PC-3 (cell line): ENCODE measurements around the gene BICRAL. TPM values are rescaled to one million over a fixed set of nuclear protein-coding genes. Genes with fewer than 3 reads are reported as not detected.

ENCODE experiments used
- ATAC-seq: fragments of 200-7000 bp; cut with Tn5 transposase; 2 replicates; pipeline ENCODE4 v1.9.1; 2020; ENCODE audit warnings: mild to moderate bottlenecking, moderate library complexity
- BruUV-seq: library from RNA; stranded (reverse); fragments of 400-500 nt; replicated peaks from 2 replicates; lab custom pipeline; 2021; lab: Mats Ljungman, UMichigan
- CTCF ChIA-PET: fragments of 300-600 bp; sonication (Branson Sonifier 250); formaldehyde crosslinking; loops from one replicate; lab custom pipeline; 2022; ENCODE audit warnings: antibody characterized with exemption; lab: Charles Lee
- POLR2A ChIA-PET: fragments of 300-600 bp; sonication (Branson Sonifier 250); formaldehyde crosslinking; loops from one replicate; lab custom pipeline; 2022; ENCODE audit warnings: antibody characterized with exemption; ENCODE audit not compliant: unreplicated experiment; lab: Charles Lee
- DNase-seq: peaks from one replicate; pipeline ENCODE4 v3.0.0-alpha.2; 2015
- H2AFZ ChIP-seq: fragments of 300-600 bp; sonication (generic); 2 replicates; pipeline ENCODE4 v1.6.0; 2016; ENCODE audit warnings: antibody characterized with exemption, low read length
- H3F3A ChIP-seq: fragments of 300-600 bp; sonication (generic); one replicate; pipeline ENCODE4 v1.6.0; 2017; ENCODE audit warnings: antibody characterized with exemption, low read length, control low read depth, mild to moderate bottlenecking; ENCODE audit not compliant: unreplicated experiment
- H3K27ac ChIP-seq: fragments of 300-600 bp; sonication (generic); 2 replicates; pipeline ENCODE4 v1.5.1; 2016; ENCODE audit warnings: mild to moderate bottlenecking, low read length
- H3K27me3 ChIP-seq: fragments of 300-600 bp; sonication (generic); 2 replicates; pipeline ENCODE4 v1.6.1; 2016; ENCODE audit warnings: low read length, mixed read lengths
- H3K36me3 ChIP-seq: fragments of 300-600 bp; sonication (generic); 2 replicates; pipeline ENCODE4 v1.6.1; 2016; ENCODE audit warnings: low read depth, mixed run types, low read length, mixed read lengths
- H3K4me1 ChIP-seq: fragments of 300-600 bp; sonication (generic); 2 replicates; pipeline ENCODE4 v1.5.1; 2016; ENCODE audit warnings: low read length; ENCODE audit not compliant: insufficient read depth
- H3K4me2 ChIP-seq: fragments of 300-600 bp; sonication (generic); 2 replicates; pipeline ENCODE4 v1.6.0; 2016; ENCODE audit warnings: low read length
- H3K4me3 ChIP-seq: fragments of 300-600 bp; sonication (generic); 2 replicates; pipeline ENCODE4 v1.5.1; 2016; ENCODE audit warnings: mild to moderate bottlenecking, low read length, mixed read lengths
- H3K79me2 ChIP-seq: fragments of 300-600 bp; sonication (generic); 2 replicates; pipeline ENCODE4 v1.6.1; 2017; ENCODE audit warnings: low read length, mixed read lengths
- H3K9ac ChIP-seq: fragments of 300-600 bp; sonication (generic); 2 replicates; pipeline ENCODE4 v1.6.0; 2016; ENCODE audit warnings: mild to moderate bottlenecking, low read length
- H3K9me2 ChIP-seq: fragments of 300-600 bp; sonication (generic); replicated peaks from 2 replicates; pipeline ENCODE4 v1.6.1; 2016; ENCODE audit warnings: mixed run types, low read length, mixed read lengths
- H3K9me3 ChIP-seq: fragments of 300-600 bp; sonication (generic); 2 replicates; pipeline ENCODE4 v1.6.1; 2016; ENCODE audit warnings: low read length, mixed read lengths
- H4K20me1 ChIP-seq: fragments of 300-600 bp; sonication (generic); 2 replicates; pipeline ENCODE4 v1.6.1; 2016; ENCODE audit warnings: low read length, mixed read lengths
- CTCF ChIP-seq: fragments of 300-600 bp; sonication (generic); conservative IDR thresholded peaks from 2 replicates; pipeline ENCODE4 v1.5.1; 2017; ENCODE audit warnings: antibody characterized with exemption, low read depth, mild to moderate bottlenecking, low read length
- EZH2 ChIP-seq: fragments of 300-600 bp; sonication (generic); IDR thresholded peaks from one replicate; pipeline ENCODE4 v1.6.1; 2017; ENCODE audit warnings: antibody characterized with exemption, mild to moderate bottlenecking, low read length; ENCODE audit not compliant: unreplicated experiment
- EZH2phosphoT487 ChIP-seq: fragments of 300-600 bp; sonication (generic); IDR thresholded peaks from 2 replicates; pipeline ENCODE4 v1.6.1; 2018; ENCODE audit warnings: mild to moderate bottlenecking, antibody characterized with exemption, low read length, borderline replicate concordance
- intact Hi-C: fragments of 100-400 bp; cut with micrococcal nuclease; formaldehyde crosslinking; loops from 2 replicates; pipeline ENCODE4 v1.9.0; 2023
- total RNA-seq: library from RNA; depleted of rRNA; stranded (reverse); fragments of >200 nt; gene quantifications from 2 replicates; pipeline ENCODE4 v1.2.3, GENCODE V29; 2014

The BICRAL gene
- total RNA-seq, 1 experiment from 2014 or later, result 3.3 TPM

- H3K9me2 ChIP-seq, result no peaks in the 10 kb centered on the region
These were observed 125.5 kb downstream of the BICRAL start for GRCh38 chr6:42907336-42907735.

GRCh38 chr6:42909835-42910234, 128.0 kb downstream of the BICRAL start:
- Histone ChIP-seq H3K27me3 (no peaks in the 10 kb centered on the region), H3K36me3 (no peaks in the 10 kb centered on the region), H3K4me3 (no peak overlapping the region), H3K4me1 (no peaks in the 10 kb centered on the region), H3K9me3 (no peaks in the 10 kb centered on the region), H3K9me2 (no peaks in the 10 kb centered on the region), H3K79me2 (no peaks in the 10 kb centered on the region), H4K20me1 (no peaks in the 10 kb centered on the region), H3K4me2 (no peak overlapping the region), H3K9ac (no peak overlapping the region), H3F3A (no peaks in the 10 kb centered on the region), H2AFZ (no peak overlapping the region), H3K27ac (no peak overlapping the region)
- TF ChIP-seq EZH2phosphoT487 (no peak), EZH2 (no peak), CTCF (no peak)
- intact Hi-C loops, result no loop called here
- BruUV-seq, result no TSS peak
- DNase-seq (no peak), ATAC-seq (no peak)
- CTCF ChIA-PET, result no interaction called here
- POLR2A ChIA-PET, result no interaction called here

More at GRCh38 chr6:42907336-42907735, 125.5 kb downstream of the BICRAL start:
- no peaks in the 10 kb centered on the region for H3K79me2 ChIP-seq
- ATAC-seq, result no peak
- ChIA-PET POLR2A (no interaction called here), CTCF (interaction anchor here (0.6 kb wide), 1 partner anchor 71 kb away, joined by 3 read pairs; no protein-coding TSS in a partner anchor)
- intact Hi-C loops, result no loop called here
- no peak overlapping the region for H3K4me2 ChIP-seq
- no peaks in the 10 kb centered on the region for H3F3A ChIP-seq
- H3K4me3 ChIP-seq, result no peak overlapping the region
- no peaks in the 10 kb centered on the region for H3K9me3 ChIP-seq
- no peak overlapping the region for H2AFZ ChIP-seq
- peaks cover 2% of the 10 kb centered on the region; the same call in 1 of the 2 replicates for H3K4me1 ChIP-seq
- no peak overlapping the region for H3K9ac ChIP-seq
- no peaks in the 10 kb centered on the region for H3K36me3 ChIP-seq
- BruUV-seq, result no TSS peak
- no peaks in the 10 kb centered on the region for H3K27me3 ChIP-seq
- TF ChIP-seq EZH2 (no peak), EZH2phosphoT487 (no peak), CTCF (no peak)
- DNase-seq, result no peak
- no peak overlapping the region for H3K27ac ChIP-seq
- H4K20me1 ChIP-seq, result no peaks in the 10 kb centered on the region

GRCh38 chr6:42911171-42912021, 129.5 kb downstream of the BICRAL start:
- Histone ChIP-seq H3K79me2 (no peaks in the 10 kb centered on the region), H3K4me1 (no peaks in the 10 kb centered on the region), H3K9me2 (no peaks in the 10 kb centered on the region), H3K27me3 (no peaks in the 10 kb centered on the region), H3K9me3 (no peaks in the 10 kb centered on the region), H3K27ac (no peak overlapping the region), H3K9ac (no peak overlapping the region), H3K4me2 (no peak overlapping the region), H2AFZ (no peak overlapping the region), H3K36me3 (no peaks in the 10 kb centered on the region), H3F3A (no peaks in the 10 kb centered on the region), H4K20me1 (no peaks in the 10 kb centered on the region), H3K4me3 (no peak overlapping the region)
- ATAC-seq (no peak), DNase-seq (no peak)
- POLR2A ChIA-PET, result no interaction called here
- intact Hi-C loops, result no loop called here
- CTCF ChIA-PET, result no interaction called here
- no peak for TF ChIP-seq CTCF
- TF ChIP-seq EZH2, result no peak
- TF ChIP-seq EZH2phosphoT487, result no peak
- no TSS peak for BruUV-seq
